IPS DF 6.9 (cell line): Measurements from ENCODE around the gene GALNT8.
"Not testable (repeated sequence)": the region's sequence is repeated elsewhere in the genome, so short reads cannot be mapped to it uniquely, and the experiment has no call there.

Experiments
- DNase-seq: peaks from one replicate; pipeline ENCODE4 v3.0.0-alpha.2; 2013; ENCODE audit warnings: low read depth, low spot score
- H3K27ac ChIP-seq: one replicate; pipeline ENCODE4 v1.5.1; 2013; ENCODE audit warnings: low read length, control low read depth
- H3K27me3 ChIP-seq: 2 replicates; pipeline ENCODE4 v1.6.1; 2013; ENCODE audit warnings: mild to moderate bottlenecking, low read length; ENCODE audit not compliant: control insufficient read depth, insufficient read depth
- H3K36me3 ChIP-seq: 2 replicates; pipeline ENCODE4 v1.6.1; 2013; ENCODE audit warnings: low read length; ENCODE audit not compliant: control insufficient read depth, insufficient read depth
- H3K4me1 ChIP-seq: 2 replicates; pipeline ENCODE4 v1.6.1; 2013; ENCODE audit warnings: low read length; ENCODE audit not compliant: control insufficient read depth, insufficient read depth
- H3K4me3 ChIP-seq: 2 replicates; pipeline ENCODE4 v1.5.1; 2013; ENCODE audit warnings: mild to moderate bottlenecking, low read length
- H3K9me3 ChIP-seq: 2 replicates; pipeline ENCODE4 v1.6.1; 2013; ENCODE audit warnings: low read length, inconsistent platforms; ENCODE audit not compliant: control insufficient read depth, insufficient read depth
- WGBS: extraction: QIAGEN DNeasy Blood & Tissue Kit; methylation state at CpG from one replicate; pipeline ENCODE4 v1.1.7; 2013; ENCODE audit warnings: mixed read lengths, missing lambda C conversion rate; ENCODE audit not compliant: insufficient read length, insufficient coverage; 5-methylcytosine and 5-hydroxymethylcytosine counted together

Gene GALNT8

GRCh38 chr12:4710113-4710512 is 10.1 kb upstream of the GALNT8 start:
- Histone ChIP-seq H3K36me3 (no peaks in the 10 kb centered on the region), H3K27me3 (no peaks in the 10 kb centered on the region), H3K27ac (no peak overlapping the region), H3K9me3 (no peaks in the 10 kb centered on the region), H3K4me3 (no peak overlapping the region), H3K4me1 (no peaks in the 10 kb centered on the region)
- no CpG with 5 or more reads among the region's 1 CpG for WGBS
- no peak for DNase-seq

- H3K27ac ChIP-seq = no peak overlapping the region
- H3K4me3 ChIP-seq = no peak overlapping the region
- DNase-seq = no peak
- H3K4me1 ChIP-seq = peaks cover 7% of the 10 kb centered on the region
- H3K36me3 ChIP-seq = no peaks in the 10 kb centered on the region; the same call in 1 of the 2 replicates
- H3K9me3 ChIP-seq = no peaks in the 10 kb centered on the region
- H3K27me3 ChIP-seq = no peaks in the 10 kb centered on the region
- no CpG with 5 or more reads among the region's 6 CpGs for WGBS
Measured at GRCh38 chr12:4714879-4715278, 5.3 kb upstream of the GALNT8 start.

GRCh38 chr12:4717806-4718205 is 2.4 kb upstream of the GALNT8 start:
- WGBS = no CpG with 5 or more reads among the region's 1 CpG
- Histone ChIP-seq H3K27ac (no peak overlapping the region), H3K4me1 (peaks cover 15% of the 10 kb centered on the region), H3K9me3 (no peaks in the 10 kb centered on the region), H3K4me3 (no peak overlapping the region), H3K36me3 (no peaks in the 10 kb centered on the region; the same call in 1 of the 2 replicates), H3K27me3 (no peaks in the 10 kb centered on the region; the same call in 1 of the 2 replicates)
- DNase-seq = no peak

GRCh38 chr12:4720637-4720995 is 416 bp downstream of the GALNT8 start:
- peak; percentile 41 for DNase-seq
- no peaks in the 10 kb centered on the region for H3K9me3 ChIP-seq
- no peak overlapping the region for H3K27ac ChIP-seq
- no CpG with 5 or more reads among the region's 4 CpGs for WGBS
- H3K4me1 ChIP-seq = peaks cover 15% of the 10 kb centered on the region
- H3K4me3 ChIP-seq = no peak overlapping the region
- no peaks in the 10 kb centered on the region; the same call in 1 of the 2 replicates for H3K27me3 ChIP-seq
- no peaks in the 10 kb centered on the region; the same call in 1 of the 2 replicates for H3K36me3 ChIP-seq

GRCh38 chr12:4721587-4721986 is 1.4 kb downstream of the GALNT8 start:
- not testable (repeated sequence) for H3K27me3 ChIP-seq, H3K4me3 ChIP-seq, DNase-seq, H3K27ac ChIP-seq, H3K9me3 ChIP-seq, H3K36me3 ChIP-seq
- WGBS = no CpG with 5 or more reads among the region's 11 CpGs
- H3K4me1 ChIP-seq = peaks cover 15% of the 10 kb centered on the region

- no CpG with 5 or more reads among the region's 3 CpGs for WGBS
- Histone ChIP-seq H3K27me3 (no peaks in the 10 kb centered on the region; the same call in 1 of the 2 replicates), H3K4me1 (peaks cover 11% of the 10 kb centered on the region; the same call in 1 of the 2 replicates), H3K4me3 (no peak overlapping the region), H3K27ac (no peak overlapping the region), H3K9me3 (no peaks in the 10 kb centered on the region), H3K36me3 (no peaks in the 10 kb centered on the region; the same call in 1 of the 2 replicates)
- DNase-seq = no peak
Measured at GRCh38 chr12:4723226-4723625, 3.0 kb downstream of the GALNT8 start.

- Histone ChIP-seq H3K27me3 (no peaks in the 10 kb centered on the region; the same call in 1 of the 2 replicates), H3K36me3 (no peaks in the 10 kb centered on the region), H3K9me3 (no peaks in the 10 kb centered on the region), H3K27ac (no peak overlapping the region), H3K4me3 (no peak overlapping the region), H3K4me1 (peaks cover 7% of the 10 kb centered on the region; the same call in 1 of the 2 replicates)
- WGBS = no CpG with 5 or more reads among the region's 3 CpGs
- DNase-seq = no peak
Measured at GRCh38 chr12:4725057-4725456, 4.9 kb downstream of the GALNT8 start.

- WGBS = no CpG with 5 or more reads among the region's 4 CpGs
- DNase-seq = no peak
- no peaks in the 10 kb centered on the region for H3K36me3 ChIP-seq
- H3K9me3 ChIP-seq = no peaks in the 10 kb centered on the region
- no peak overlapping the region for H3K27ac ChIP-seq
- no peaks in the 10 kb centered on the region for H3K27me3 ChIP-seq
- no peak overlapping the region for H3K4me3 ChIP-seq
- no peaks in the 10 kb centered on the region for H3K4me1 ChIP-seq
Measured at GRCh38 chr12:4734625-4735340, 14.6 kb downstream of the GALNT8 start.

- Histone ChIP-seq H3K9me3 (no peaks in the 10 kb centered on the region), H3K27me3 (no peaks in the 10 kb centered on the region), H3K4me3 (no peak overlapping the region), H3K4me1 (no peaks in the 10 kb centered on the region), H3K27ac (no peak overlapping the region), H3K36me3 (no peaks in the 10 kb centered on the region)
- no CpG with 5 or more reads among the region's 1 CpG for WGBS
- DNase-seq = no peak
Measured at GRCh38 chr12:4736091-4736490, 15.9 kb downstream of the GALNT8 start.

GRCh38 chr12:4738541-4738940 is 18.3 kb downstream of the GALNT8 start:
- H3K27me3 ChIP-seq = no peaks in the 10 kb centered on the region
- H3K36me3 ChIP-seq = no peaks in the 10 kb centered on the region
- no peak overlapping the region for H3K4me3 ChIP-seq
- WGBS = no CpG with 5 or more reads among the region's 4 CpGs
- no peak for DNase-seq
- no peaks in the 10 kb centered on the region for H3K9me3 ChIP-seq
- H3K4me1 ChIP-seq = no peaks in the 10 kb centered on the region
- no peak overlapping the region for H3K27ac ChIP-seq

- Histone ChIP-seq H3K27ac (no peak overlapping the region), H3K4me1 (no peaks in the 10 kb centered on the region), H3K36me3 (no peaks in the 10 kb centered on the region), H3K9me3 (no peaks in the 10 kb centered on the region), H3K27me3 (no peaks in the 10 kb centered on the region), H3K4me3 (no peak overlapping the region)
- no peak for DNase-seq
- WGBS = no CpG with 5 or more reads among the region's 15 CpGs
Measured at GRCh38 chr12:4742416-4742970, 22.3 kb downstream of the GALNT8 start.
